ENCODE measurements around the gene PCYT2. TPM values are rescaled to one million over a fixed set of nuclear protein-coding genes. Genes with fewer than 3 reads are reported as not detected.

PCYT2 gene
- total and polyA plus RNA-seq, 2 donors (not counting 1 experiment from before 2014, with no cell fraction given) = 33.4 to 34.9 TPM

- ChIA-PET POLR2A (interaction anchor here (1.0 to 2.5 kb wide), 3 partner anchors 10 to 27 kb away, joined by 6 to 15 read pairs (median 9); partner anchors contain the start of genes ARHGDIA and MCRIP1), CTCF (interaction anchor here (1.0 to 1.6 kb wide), 2 partner anchors 10 to 157 kb away, joined by 4 to 7 read pairs; partner anchors contain the start of genes ARHGDIA and MRPL12)
- no peaks in the 10 kb centered on the region for H3K27me3 ChIP-seq (replicated peaks in 1 of 4; ENCODE audit: control extremely low read depth in 1 of 4, control insufficient read depth in 3 of 4, insufficient read depth in 4 of 4, low read length in 3 of 4)
- H3K4me3 Mint-ChIP-seq = peak within 1 kb of the TSS; percentile 92
- H3K9me3 ChIP-seq (ENCODE audit: control extremely low read depth in 1 of 3, control insufficient read depth in 2 of 3, insufficient read depth in 1 of 3, low read length in 2 of 3) = no peaks in the 10 kb centered on the region
- peaks cover 17 to 26% of the 10 kb centered on the region in 2 donors for H3K4me1 ChIP-seq (ENCODE audit: control insufficient read depth in 2 of 2, insufficient read depth in 2 of 2, low read length in 2 of 2)
- peaks cover 53% of the 10 kb centered on the region for H3K79me2 ChIP-seq (ENCODE audit: control insufficient read depth, insufficient read depth, low read length)
- H3K27ac ChIP-seq (ENCODE audit: low read length in 2 of 2) = peak within 1 kb of the TSS; percentile 94 to 98
- H4K20me1 ChIP-seq (ENCODE audit: control insufficient read depth, insufficient read depth, low read length, poor library complexity, severe bottlenecking) = peaks cover 36% of the 10 kb centered on the region
- H3K9ac ChIP-seq (ENCODE audit: low read length) = peak within 1 kb of the TSS; percentile 84
- under 1% methylated on average over 95 of the region's 95 CpGs for WGBS (ENCODE audit: insufficient coverage)
- TF ChIP-seq EZH2 (IDR thresholded peaks at IDR 0.05; ENCODE audit: borderline replicate concordance, insufficient read depth, low read depth, low read length, poor library complexity, severe bottlenecking) = no peak
- TF ChIP-seq, protein P1, sequence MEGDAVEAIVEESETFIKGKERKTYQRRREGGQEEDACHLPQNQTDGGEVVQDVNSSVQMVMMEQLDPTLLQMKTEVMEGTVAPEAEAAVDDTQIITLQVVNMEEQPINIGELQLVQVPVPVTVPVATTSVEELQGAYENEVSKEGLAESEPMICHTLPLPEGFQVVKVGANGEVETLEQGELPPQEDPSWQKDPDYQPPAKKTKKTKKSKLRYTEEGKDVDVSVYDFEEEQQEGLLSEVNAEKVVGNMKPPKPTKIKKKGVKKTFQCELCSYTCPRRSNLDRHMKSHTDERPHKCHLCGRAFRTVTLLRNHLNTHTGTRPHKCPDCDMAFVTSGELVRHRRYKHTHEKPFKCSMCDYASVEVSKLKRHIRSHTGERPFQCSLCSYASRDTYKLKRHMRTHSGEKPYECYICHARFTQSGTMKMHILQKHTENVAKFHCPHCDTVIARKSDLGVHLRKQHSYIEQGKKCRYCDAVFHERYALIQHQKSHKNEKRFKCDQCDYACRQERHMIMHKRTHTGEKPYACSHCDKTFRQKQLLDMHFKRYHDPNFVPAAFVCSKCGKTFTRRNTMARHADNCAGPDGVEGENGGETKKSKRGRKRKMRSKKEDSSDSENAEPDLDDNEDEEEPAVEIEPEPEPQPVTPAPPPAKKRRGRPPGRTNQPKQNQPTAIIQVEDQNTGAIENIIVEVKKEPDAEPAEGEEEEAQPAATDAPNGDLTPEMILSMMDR (IDR thresholded peaks at IDR 0.05) = no peak
- H3K36me3 ChIP-seq (replicated peaks in 1 of 2; ENCODE audit: control extremely low read depth in 1 of 2, control insufficient read depth in 1 of 2, extremely low read depth in 1 of 2, insufficient read depth in 2 of 2, low read length in 1 of 2) = peaks cover under 1 to 19% of the 10 kb centered on the region in 2 experiments
- H3K27me3 Mint-ChIP-seq = no peaks in the 10 kb centered on the region
- DNase-seq (no peak), ATAC-seq (ENCODE audit: low read depth) (no peak)
- H3K4me3 ChIP-seq (ENCODE audit: control extremely low read depth in 1 of 5, extremely low read depth in 1 of 5, insufficient read depth in 1 of 5, low read depth in 2 of 5, low read length in 4 of 5) = peak within 1 kb of the TSS; percentile 71 to 80 (median 75)
- intact Hi-C loops (cut with micrococcal nuclease) = loop anchor here (1.0 to 10.0 kb wide), 11 partner anchors 11 to 435 kb away; partner anchors contain the start of genes ALYREF, ANAPC11, ARHGDIA and ARL16
- H3K4me1 Mint-ChIP-seq = peaks cover 32% of the 10 kb centered on the region
- H3K27ac Mint-ChIP-seq = peak within 1 kb of the TSS; percentile 96
- H3K9me3 Mint-ChIP-seq (ENCODE audit: insufficient read depth) = no peaks in the 10 kb centered on the region
- peak within 1 kb of the TSS; percentile 76 for H2AFZ ChIP-seq (ENCODE audit: insufficient read depth, low read depth, low read length, poor library complexity, severe bottlenecking)
- peak within 1 kb of the TSS; percentile 87 for H3K4me2 ChIP-seq (replicated peaks; ENCODE audit: low read depth, low read length, poor library complexity, severe bottlenecking)
Measured at GRCh38 chr17:81859906-81860755, 51.1 kb downstream of the PCYT2 start, which contains the start of gene P4HB. Gene P4HB, minus strand, starts transcription at chr17:81860535. Its CDS starts 64 bp downstream, at chr17:81860471.
